ENCODE measurements around the gene HIC1.

- TF ChIP-seq CTCF (conservative IDR thresholded peaks at IDR 0.05 in 1 of 2, IDR thresholded peaks at IDR 0.05 in 1 of 2; ENCODE audit: extremely low read depth in 1 of 2, insufficient read depth in 1 of 2, low read depth in 1 of 2, low read length in 2 of 2) (no peak), EZH2 (IDR thresholded peaks at IDR 0.05; ENCODE audit: borderline replicate concordance, low read length) (no peak)
These were observed 2.4 kb downstream of the HIC1 start for GRCh38 chr17:2057175-2057759.
